ENCODE data around the gene ZNF749. TPM values are rescaled to one million over a fixed set of nuclear protein-coding genes. Genes with fewer than 3 reads are reported as not detected.

The ZNF749 gene
- total and polyA plus RNA-seq, 2 of the 4 experiments (the other 2 are of a cell fraction) = 7.9 to 9.9 TPM

GRCh38 chr19:57389730-57390598 lies 45.2 kb upstream of the ZNF749 start, which contains the start of gene ZNF548 (continued):
- TF ChIP-seq ELK1 (IDR thresholded peaks at IDR 0.05; ENCODE audit: borderline replicate concordance, low read depth, low read length) (no peak; the same call in 1 of the 2 replicates), MAFK (IDR thresholded peaks at IDR 0.05; ENCODE audit: low read depth, low read length) (no peak)

- no peak overlapping the region for H3K4me3 ChIP-seq (ENCODE audit: insufficient read depth, low read depth, low read length)
- no peak overlapping the region for H3K4me2 ChIP-seq (ENCODE audit: low read depth, low read length)
- no peak overlapping the region for H3K18ac ChIP-seq (ENCODE audit: low read depth, low read length)
- no peak overlapping the region for H3K14ac ChIP-seq (replicated peaks; ENCODE audit: low read depth, low read length)
- H3K79me1 ChIP-seq (ENCODE audit: low read depth in 1 of 2, low read length in 2 of 2) = peaks cover 16 to 54% of the 10 kb centered on the region in 2 experiments
- H3K9me1 ChIP-seq (ENCODE audit: insufficient read depth, low read length) = no peaks in the 10 kb centered on the region
- intact Hi-C loops (cut with micrococcal nuclease) = no loop called here
- no peak overlapping the region for H3K27ac ChIP-seq (ENCODE audit: insufficient read depth, low read length)
- H2BK15ac ChIP-seq (ENCODE audit: low read depth, low read length) = no peak overlapping the region
- H3K4ac ChIP-seq (ENCODE audit: low read depth, low read length) = no peak overlapping the region
- CTCF ChIA-PET = no interaction called here
- H3K9ac ChIP-seq (ENCODE audit: low read depth, low read length) = no peak overlapping the region
- no peaks in the 10 kb centered on the region for H3K27me3 ChIP-seq (ENCODE audit: control insufficient read depth, insufficient read depth, low read length)
- H3K9me3 ChIP-seq (ENCODE audit: control insufficient read depth, insufficient read depth, low read length) = peaks cover 22% of the 10 kb centered on the region
- no peak for ATAC-seq (ENCODE audit: low read depth)
- no peak overlapping the region for H4K8ac ChIP-seq (ENCODE audit: low read depth in 2 of 2, low read length in 2 of 2)
- in situ Hi-C loops (cut with MboI; ENCODE audit: low sequenced_read_pairs) = loop anchor here (25.0 kb wide), 1 partner anchor 983 kb away; the partner anchor contains the start of gene ZNF583
- H2AK5ac ChIP-seq (ENCODE audit: low read depth, low read length) = no peak overlapping the region
- no peak overlapping the region for H4K91ac ChIP-seq (ENCODE audit: insufficient read depth, low read depth, low read length)
- no peak overlapping the region for H2AK9ac ChIP-seq (replicated peaks; ENCODE audit: low read depth, low read length, poor library complexity)
- no peak overlapping the region for H2AFZ ChIP-seq (replicated peaks; ENCODE audit: low read length, poor library complexity)
- no peak overlapping the region for H3K56ac ChIP-seq (ENCODE audit: extremely low read depth, insufficient read depth, low read length)
- peaks cover under 1% of the 10 kb centered on the region; the same call in 1 of the 2 replicates for H3K4me1 ChIP-seq (ENCODE audit: control insufficient read depth, insufficient read depth, low read length)
- no peak for DNase-seq
- 100% methylated on average over 1 of the region's 5 CpGs; no CpG with 5 or more reads in 1 of the 2 experiments for WGBS, 2 experiments (ENCODE audit: extremely low coverage in 2 of 2, insufficient read length in 1 of 2)
- no TSS peak for BruUV-seq (replicated peaks)
- POLR2A ChIA-PET (ENCODE audit: unreplicated experiment) = no interaction called here
- dilution Hi-C loops (cut with HindIII; ENCODE audit: low sequenced_read_pairs, unreplicated experiment) = no loop called here
- peaks cover 4% of the 10 kb centered on the region for H4K20me1 ChIP-seq (ENCODE audit: insufficient read depth, low read length)
- peaks cover 47% of the 10 kb centered on the region for H3K36me3 ChIP-seq (ENCODE audit: control insufficient read depth, insufficient read depth, low read length)
- H4K5ac ChIP-seq (ENCODE audit: low read depth, low read length) = no peak overlapping the region
- no peak overlapping the region for H2BK120ac ChIP-seq (ENCODE audit: low read depth, low read length)
- no peak overlapping the region for H2BK5ac ChIP-seq (ENCODE audit: low read depth, low read length, poor library complexity, severe bottlenecking)
- no peak overlapping the region for H2BK20ac ChIP-seq (ENCODE audit: low read depth, low read length)
- no peak overlapping the region for H3K23ac ChIP-seq (ENCODE audit: low read depth, low read length)
- TF ChIP-seq SMC3 (IDR thresholded peaks at IDR 0.05; ENCODE audit: low read depth, low read length) = no peak
- TF ChIP-seq POLR2A (IDR thresholded peaks at IDR 0.05; ENCODE audit: low read depth, low read length) = no peak
- no peak for TF ChIP-seq RFX5 (IDR thresholded peaks at IDR 0.05; ENCODE audit: low read depth, low read length)
- no peak for TF ChIP-seq MAFK (IDR thresholded peaks at IDR 0.05; ENCODE audit: low read depth, low read length)
- TF ChIP-seq RCOR1 (IDR thresholded peaks at IDR 0.05; ENCODE audit: insufficient replicate concordance, low read length) = no peak
- no peak for TF ChIP-seq RAD21 (IDR thresholded peaks at IDR 0.05; ENCODE audit: low read length)
- TF ChIP-seq CTCF (conservative IDR thresholded peaks at IDR 0.05; ENCODE audit: low read depth, low read length) = no peak
- no peak for TF ChIP-seq BHLHE40 (IDR thresholded peaks at IDR 0.05; ENCODE audit: low read depth, low read length)
- no peak for TF ChIP-seq CEBPB (IDR thresholded peaks at IDR 0.05; ENCODE audit: low read depth, low read length)
- TF ChIP-seq CHD1 (IDR thresholded peaks at IDR 0.05; ENCODE audit: low read depth, low read length) = no peak
- TF ChIP-seq MXI1 (IDR thresholded peaks at IDR 0.05; ENCODE audit: borderline replicate concordance, low read depth, low read length) = no peak
- no peak for TF ChIP-seq MAZ (IDR thresholded peaks at IDR 0.05; ENCODE audit: borderline replicate concordance, low read depth, low read length)
- TF ChIP-seq FOS (IDR thresholded peaks at IDR 0.05; ENCODE audit: low read depth, low read length) = no peak
Measured at GRCh38 chr19:57395710-57396109, 39.4 kb upstream of the ZNF749 start.

All from IMR-90 (cell line).